Uterus (tissue), 2 donors: ENCODE results near the gene TRNT1.

Experiments
- POLR2A ChIP-seq, 2 donors: fragments of 450-650 bp; IDR thresholded peaks; one replicate each; pipeline ENCODE4 v1.6.1; 2016; ENCODE audit warnings: antibody characterized with exemption in 2 of 2, mild to moderate bottlenecking in 1 of 2, moderate library complexity in 1 of 2
- TF ChIP-seq, protein P1 (sequence below), 4 experiments: fragments of 200-600 bp in 2 of 4; fragments of 450-650 bp in 2 of 4; sonication (generic) in 2 of 4; IDR thresholded peaks; one replicate each; pipeline ENCODE4 v1.5.1; 2016 to 2019; ENCODE audit warnings: antibody characterized with exemption in 4 of 4, mild to moderate bottlenecking in 2 of 4, moderate library complexity in 1 of 4

DNA sequence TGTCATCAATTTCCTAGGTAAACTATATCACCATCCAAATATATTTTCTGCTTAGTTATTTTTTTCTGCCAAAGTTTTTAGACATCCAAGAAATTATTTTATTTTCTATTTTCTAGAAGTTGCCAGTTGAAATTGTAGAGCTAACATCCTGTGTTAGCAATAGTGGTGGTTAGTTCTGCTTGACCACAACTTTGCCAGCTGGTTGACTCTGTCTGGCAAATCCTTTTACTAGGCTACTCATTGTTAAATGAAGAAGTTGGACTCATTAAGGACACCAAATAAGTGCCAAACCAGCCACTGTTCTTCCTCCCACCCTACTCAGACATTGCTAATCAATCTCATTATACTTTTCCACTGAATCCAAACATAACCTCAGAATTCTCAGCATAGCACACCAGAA is 68.1 kb downstream of the TRNT1 start:
- TF ChIP-seq, protein P1, sequence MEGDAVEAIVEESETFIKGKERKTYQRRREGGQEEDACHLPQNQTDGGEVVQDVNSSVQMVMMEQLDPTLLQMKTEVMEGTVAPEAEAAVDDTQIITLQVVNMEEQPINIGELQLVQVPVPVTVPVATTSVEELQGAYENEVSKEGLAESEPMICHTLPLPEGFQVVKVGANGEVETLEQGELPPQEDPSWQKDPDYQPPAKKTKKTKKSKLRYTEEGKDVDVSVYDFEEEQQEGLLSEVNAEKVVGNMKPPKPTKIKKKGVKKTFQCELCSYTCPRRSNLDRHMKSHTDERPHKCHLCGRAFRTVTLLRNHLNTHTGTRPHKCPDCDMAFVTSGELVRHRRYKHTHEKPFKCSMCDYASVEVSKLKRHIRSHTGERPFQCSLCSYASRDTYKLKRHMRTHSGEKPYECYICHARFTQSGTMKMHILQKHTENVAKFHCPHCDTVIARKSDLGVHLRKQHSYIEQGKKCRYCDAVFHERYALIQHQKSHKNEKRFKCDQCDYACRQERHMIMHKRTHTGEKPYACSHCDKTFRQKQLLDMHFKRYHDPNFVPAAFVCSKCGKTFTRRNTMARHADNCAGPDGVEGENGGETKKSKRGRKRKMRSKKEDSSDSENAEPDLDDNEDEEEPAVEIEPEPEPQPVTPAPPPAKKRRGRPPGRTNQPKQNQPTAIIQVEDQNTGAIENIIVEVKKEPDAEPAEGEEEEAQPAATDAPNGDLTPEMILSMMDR (IDR thresholded peaks at IDR 0.05), result no peak
- no peak for TF ChIP-seq POLR2A (IDR thresholded peaks at IDR 0.05)
